ENCODE measurements around the gene CMTM8. TPM values are rescaled to one million over a fixed set of nuclear protein-coding genes. Genes with fewer than 3 reads are reported as not detected.

Gene CMTM8
- total RNA-seq, 4 donors from 2014 or later = 4.4 to 39.2 (median 7.4) TPM

- in situ Hi-C loops (cut with MboI; ENCODE audit: low pct_ligation_motif_present in 1 of 4, low pct_unique_long_range_greater_than_20kb in 1 of 4, low sequenced_read_pairs in 3 of 4) (no loop called here), intact Hi-C loops (cut with DNase I; ENCODE audit: low total_unique reads) (no loop called here)
- Histone ChIP-seq H3K4me3 (no peak overlapping the region), H3K27me3 (no peaks in the 10 kb centered on the region), H3K27ac (no peak overlapping the region), H3K9me3 (no peaks in the 10 kb centered on the region), H3K36me3 (no peaks in the 10 kb centered on the region), H3K4me1 (peaks cover 0 to 5% (median 2%) of the 10 kb centered on the region in 4 donors)
- WGBS, 2 donors (ENCODE audit: low coverage in 1 of 2) = 92% methylated on average over 3 of the region's 3 CpGs
- no peak for TF ChIP-seq EP300 (IDR thresholded peaks at IDR 0.05; ENCODE audit: low read depth)
- TF ChIP-seq POLR2A (IDR thresholded peaks at IDR 0.05) = no peak
- no peak for TF ChIP-seq CTCF (IDR thresholded peaks at IDR 0.05)
- no peak for TF ChIP-seq POLR2AphosphoS5 (IDR thresholded peaks at IDR 0.05)
- DNase-seq = no peak
Measured at GRCh38 chr3:32412887-32413286, 174.4 kb downstream of the CMTM8 start.

DNA sequence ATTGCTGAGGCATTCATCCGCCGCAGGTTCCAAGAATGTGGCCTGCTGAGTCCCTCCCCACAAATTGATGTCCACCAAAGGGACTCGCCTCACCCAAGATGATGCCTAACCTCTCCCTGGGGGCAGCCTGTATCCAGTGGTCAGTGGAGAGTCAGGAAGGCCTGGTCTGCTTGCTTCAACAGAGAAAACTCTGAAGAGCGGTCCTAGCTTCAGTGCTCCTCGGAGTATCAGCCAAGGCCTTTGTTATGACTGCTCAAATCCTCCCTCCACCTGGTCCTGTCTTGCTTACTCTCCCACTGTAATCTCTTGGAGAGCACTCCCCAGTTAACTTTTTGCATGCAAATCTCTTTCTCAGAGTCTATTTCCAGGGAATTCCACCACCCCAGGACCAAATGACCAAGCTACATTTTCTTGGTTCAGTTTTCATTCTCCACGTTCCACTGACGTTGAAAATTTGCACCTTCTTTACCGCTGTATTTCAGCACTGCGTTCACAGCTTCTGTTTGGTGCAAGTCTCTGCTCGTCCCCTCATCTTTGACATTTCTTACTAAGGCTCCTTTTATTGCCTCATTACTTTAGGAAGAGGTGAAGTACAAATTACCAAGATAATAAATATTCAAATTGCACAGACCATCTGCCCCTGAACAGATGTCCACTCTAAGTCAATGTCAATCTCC lies 175.5 kb downstream of the CMTM8 start:
- TF ChIP-seq CTCF (IDR thresholded peaks at IDR 0.05) (no peak), POLR2AphosphoS5 (IDR thresholded peaks at IDR 0.05) (no peak), POLR2A (IDR thresholded peaks at IDR 0.05) (no peak), EP300 (IDR thresholded peaks at IDR 0.05; ENCODE audit: low read depth) (no peak)
- Histone ChIP-seq H3K4me3 (no peak overlapping the region), H3K9me3 (no peaks in the 10 kb centered on the region), H3K27me3 (no peaks in the 10 kb centered on the region), H3K4me1 (peaks cover 0 to 5% (median 2%) of the 10 kb centered on the region in 4 donors), H3K27ac (peak overlapping the region in 2 of 4 donors; percentile 53 to 59), H3K36me3 (no peaks in the 10 kb centered on the region)
- in situ Hi-C loops (cut with MboI; ENCODE audit: low pct_ligation_motif_present in 1 of 4, low pct_unique_long_range_greater_than_20kb in 1 of 4, low sequenced_read_pairs in 3 of 4) (no loop called here), intact Hi-C loops (cut with DNase I; ENCODE audit: low total_unique reads) (no loop called here)
- DNase-seq = no peak
- 90 to 100% methylated on average over 5 to 10 of the region's 10 CpGs for WGBS, 2 donors (ENCODE audit: low coverage in 1 of 2)

- Histone ChIP-seq H3K36me3 (no peaks in the 10 kb centered on the region), H3K4me1 (peaks cover 0 to 6% (median 3%) of the 10 kb centered on the region in 4 donors), H3K27me3 (no peaks in the 10 kb centered on the region), H3K4me3 (no peak overlapping the region), H3K9me3 (no peaks in the 10 kb centered on the region), H3K27ac (peak overlapping the region; percentile 34 to 59 (median 49))
- in situ Hi-C loops (cut with MboI; ENCODE audit: low pct_ligation_motif_present in 1 of 4, low pct_unique_long_range_greater_than_20kb in 1 of 4, low sequenced_read_pairs in 3 of 4) = no loop called here
- WGBS, 2 donors (ENCODE audit: low coverage in 1 of 2) = 73 to 82% methylated on average over 4 to 6 of the region's 6 CpGs
- intact Hi-C loops (cut with DNase I; ENCODE audit: low total_unique reads) = no loop called here
- DNase-seq = peak; percentile 46
- TF ChIP-seq EP300 (IDR thresholded peaks at IDR 0.05; ENCODE audit: low read depth) (no peak), POLR2AphosphoS5 (IDR thresholded peaks at IDR 0.05) (no peak), POLR2A (IDR thresholded peaks at IDR 0.05) (no peak), CTCF (IDR thresholded peaks at IDR 0.05) (no peak)
Measured at GRCh38 chr3:32414522-32415202, 176.2 kb downstream of the CMTM8 start.

- H3K27ac ChIP-seq = peak overlapping the region; percentile 52 to 81 (median 71)
- WGBS, 2 donors (ENCODE audit: low coverage in 1 of 2) = 67 to 80% methylated on average over 1 to 2 of the region's 2 CpGs
- no peaks in the 10 kb centered on the region for H3K9me3 ChIP-seq
- intact Hi-C loops (cut with DNase I; ENCODE audit: low total_unique reads) = no loop called here
- TF ChIP-seq CTCF (IDR thresholded peaks at IDR 0.05) = no peak
- TF ChIP-seq POLR2AphosphoS5 (IDR thresholded peaks at IDR 0.05) = no peak
- TF ChIP-seq POLR2A (IDR thresholded peaks at IDR 0.05) = no peak
- no peak for TF ChIP-seq EP300 (IDR thresholded peaks at IDR 0.05; ENCODE audit: low read depth)
- in situ Hi-C loops (cut with MboI; ENCODE audit: low pct_ligation_motif_present in 1 of 4, low pct_unique_long_range_greater_than_20kb in 1 of 4, low sequenced_read_pairs in 3 of 4) = no loop called here
- H3K27me3 ChIP-seq = no peaks in the 10 kb centered on the region
- no peak overlapping the region for H3K4me3 ChIP-seq
- no peaks in the 10 kb centered on the region for H3K36me3 ChIP-seq
- peaks cover 31 to 45% (median 37%) of the 10 kb centered on the region in 4 donors for H3K4me1 ChIP-seq
- no peak for DNase-seq
Measured at GRCh38 chr3:32419742-32420125, 181.3 kb downstream of the CMTM8 start.
